NCI-H1105 treated with DMSO at 0.1 percent for 48 hours (cell line): ENCODE results near the gene DPP6.
"Not testable (repeated sequence)": the region's sequence is repeated elsewhere in the genome, so short reads cannot be mapped to it uniquely, and the experiment has no call there.

Source experiments
- DNase-seq: peaks from one replicate; lab custom pipeline; 2025; lab: John Stamatoyannopoulos, UW

The DPP6 gene

DNA sequence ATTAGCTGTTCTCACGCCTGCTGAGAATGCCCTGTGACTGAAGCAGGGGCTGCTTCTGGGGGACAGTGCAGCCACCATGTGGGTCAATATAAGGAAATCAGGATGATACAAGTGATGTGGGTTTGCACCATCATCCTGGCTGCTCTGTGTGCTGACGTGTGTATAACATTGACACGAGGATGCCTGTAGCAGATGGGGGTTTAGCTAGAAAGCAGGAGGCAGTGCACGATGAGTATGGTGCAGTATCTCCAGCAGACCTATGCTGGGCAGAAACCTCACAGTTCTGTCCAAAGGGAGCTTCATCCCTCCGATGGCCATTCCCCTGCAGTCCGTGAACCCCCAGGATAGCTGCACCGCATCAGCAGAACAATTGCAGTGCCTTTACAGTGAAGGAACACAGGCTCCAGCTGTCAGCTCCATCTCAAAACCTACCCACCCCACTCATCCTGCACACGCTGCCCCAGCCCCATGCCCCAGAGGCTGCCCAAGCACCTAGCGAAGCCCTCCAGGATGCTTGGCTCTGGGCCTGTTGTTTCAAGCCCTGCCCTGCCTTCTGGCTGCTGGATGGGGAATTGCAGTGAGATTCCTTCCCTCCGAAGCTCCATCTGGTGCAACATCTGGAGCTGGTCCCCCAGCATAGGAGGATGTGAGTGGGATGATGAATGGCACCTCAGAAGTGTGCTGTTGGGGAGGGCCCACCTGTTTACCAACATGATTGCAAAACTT, 96.8 kb downstream of the DPP6 start:
- not testable (repeated sequence) for DNase-seq

DNA sequence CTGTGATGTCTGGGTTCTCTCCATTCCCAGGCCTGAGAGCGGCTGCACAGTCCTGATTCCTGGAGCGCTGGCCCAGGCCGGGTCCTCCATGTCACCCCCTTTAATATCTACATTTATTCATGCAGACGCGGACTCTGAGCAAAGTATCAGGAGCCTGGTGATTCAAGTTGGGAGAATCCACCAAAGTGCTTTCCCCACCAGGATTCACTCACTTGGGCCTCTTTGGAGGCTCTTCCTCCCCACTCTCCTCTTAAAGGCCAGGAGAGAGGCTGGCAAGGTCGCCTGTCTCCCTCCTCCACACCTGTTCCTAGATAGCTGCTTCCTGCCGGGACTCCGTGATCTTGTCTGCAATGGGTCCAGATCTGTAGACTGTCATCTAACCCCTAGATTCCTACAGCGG, 98.5 kb downstream of the DPP6 start:
- DNase-seq: not testable (repeated sequence)

DNA sequence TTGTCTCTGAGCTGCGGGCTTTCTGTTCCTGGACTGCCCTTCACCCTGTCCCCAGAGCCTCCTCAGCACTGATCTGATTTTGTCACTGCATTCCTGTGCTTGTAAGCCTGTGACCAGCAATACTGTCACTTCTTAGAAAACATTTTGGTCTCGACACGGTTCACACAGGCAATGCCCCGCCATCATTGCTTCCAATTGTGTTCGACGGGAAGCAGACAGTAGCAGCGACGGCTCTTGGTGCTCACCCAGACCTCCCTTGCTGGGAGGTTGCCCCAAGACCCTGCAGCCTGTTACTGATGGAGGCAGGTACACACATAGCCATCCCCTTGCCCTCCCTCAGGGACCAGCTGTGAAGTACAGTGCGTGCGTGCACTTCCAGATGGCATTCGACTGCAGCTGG, 99.1 kb downstream of the DPP6 start:
- DNase-seq: not testable (repeated sequence)

DNA sequence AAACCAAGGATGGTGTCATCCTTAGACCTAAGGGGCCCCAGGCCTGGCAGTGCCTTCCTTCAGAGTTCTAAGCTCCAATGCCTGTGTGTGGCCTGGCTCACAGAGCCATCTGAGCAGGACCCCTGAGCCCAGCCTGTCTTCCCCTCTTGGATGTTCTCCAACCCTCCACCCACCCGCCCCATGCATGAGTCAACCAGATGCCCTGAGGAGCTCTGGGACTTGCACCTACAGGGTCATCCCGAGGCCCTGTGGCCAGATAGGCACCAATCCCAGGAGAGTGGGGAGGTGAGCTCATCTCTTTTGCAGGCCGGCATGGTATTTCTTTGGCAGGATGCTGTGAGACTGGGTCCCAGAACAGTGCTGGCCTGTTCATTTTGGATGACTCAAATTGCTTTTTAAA, 103.7 kb downstream of the DPP6 start:
- not testable (repeated sequence) for DNase-seq

DNA sequence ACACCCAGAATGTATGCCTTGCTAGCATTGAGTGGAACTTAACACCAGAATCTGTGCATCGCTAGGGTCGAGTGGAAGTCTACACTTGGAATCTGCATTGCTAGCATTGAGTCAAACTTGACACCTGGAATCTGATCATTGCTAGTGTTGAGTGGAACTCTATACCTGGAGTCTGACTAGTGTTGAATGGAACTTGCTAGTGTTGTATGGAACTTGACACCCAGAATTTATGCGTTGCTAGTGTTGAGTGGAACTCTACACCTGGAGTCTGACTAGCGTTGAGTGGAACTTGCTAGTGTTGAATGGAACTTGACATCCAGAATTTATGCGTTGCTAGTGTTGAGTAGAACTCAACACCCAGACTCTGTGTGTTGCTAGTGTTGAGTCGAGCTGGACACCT, 110.7 kb downstream of the DPP6 start:
- not testable (repeated sequence) for DNase-seq

DNA sequence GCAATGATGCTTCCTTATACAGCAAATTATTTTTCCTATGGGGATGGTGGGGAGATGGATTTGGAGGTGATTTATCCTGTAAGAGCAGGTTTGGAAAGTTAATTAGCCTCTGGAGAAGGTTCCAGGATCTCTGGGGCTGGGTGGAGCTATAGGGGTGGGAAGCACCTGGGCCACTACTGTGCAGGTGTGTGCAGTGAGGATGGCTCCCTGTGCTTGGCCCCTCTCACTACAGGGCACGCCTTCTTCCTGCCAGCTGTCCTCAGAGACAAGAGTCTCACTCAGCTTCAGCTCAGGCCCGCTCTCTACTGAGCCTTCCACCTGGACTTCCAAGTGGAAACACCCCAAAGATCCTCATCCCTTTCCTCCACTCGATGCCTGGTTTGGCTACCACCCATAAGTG, 111.4 kb downstream of the DPP6 start:
- peak; percentile 9 for DNase-seq

DNA sequence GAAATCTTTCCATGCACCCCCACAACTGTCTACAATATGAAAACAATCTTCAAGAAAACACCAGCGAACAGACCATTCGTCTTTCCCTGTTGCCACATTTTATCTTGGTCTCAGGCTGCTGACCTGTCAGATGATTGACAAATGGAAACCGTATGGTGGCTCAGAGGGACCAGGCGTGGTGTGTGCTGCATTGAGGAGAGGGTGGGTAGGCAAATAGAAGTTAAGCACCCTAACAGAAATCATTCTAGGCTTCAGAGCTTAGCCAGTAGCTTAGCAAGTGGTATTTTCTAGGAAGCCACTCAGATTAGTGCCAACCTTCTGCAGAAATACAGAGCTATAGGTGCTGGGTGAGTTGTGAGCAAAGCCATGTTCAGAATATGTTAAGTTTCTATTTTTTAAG, 114.9 kb downstream of the DPP6 start:
- no peak for DNase-seq

DNA sequence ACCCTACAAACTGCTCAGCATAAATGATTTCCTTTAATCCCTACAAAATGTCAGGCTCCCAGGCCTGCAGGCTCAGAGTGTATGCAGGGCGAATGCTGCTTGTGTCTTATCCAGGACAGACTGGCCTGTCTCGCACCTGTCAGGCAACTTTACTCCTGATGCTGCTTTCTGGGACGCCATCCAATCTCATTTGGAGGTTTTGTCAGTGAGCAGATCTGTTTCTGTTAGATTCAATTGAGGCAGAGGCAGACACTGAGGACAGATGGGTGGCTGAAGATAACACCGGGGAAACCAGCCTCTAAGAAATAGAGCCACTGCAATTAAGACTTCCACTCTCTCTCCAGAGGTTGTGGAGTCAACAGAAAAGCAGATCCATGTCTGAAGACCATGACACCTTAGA, 115.6 kb downstream of the DPP6 start:
- peak; percentile 79 for DNase-seq

DNA sequence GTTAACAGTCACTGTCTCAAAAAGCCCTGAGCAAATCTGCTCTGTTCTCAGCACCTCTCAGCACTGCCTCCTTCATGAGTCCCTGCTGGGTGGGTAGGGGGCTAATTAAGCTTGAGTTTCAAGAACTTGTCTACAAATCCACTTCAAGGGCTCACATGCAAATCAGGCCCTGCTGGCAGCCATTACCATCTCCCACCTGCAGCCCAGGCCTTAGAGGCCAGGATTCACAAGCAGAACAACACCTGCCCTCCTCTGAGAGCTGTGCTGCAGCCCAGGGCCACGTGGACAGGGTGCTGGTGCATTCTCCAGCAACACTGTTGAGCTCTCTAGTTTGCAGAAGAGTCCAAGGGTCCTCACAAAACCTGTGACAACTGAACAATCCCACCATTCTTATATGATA, 119.2 kb downstream of the DPP6 start:
- peak; percentile 78 for DNase-seq

DNA sequence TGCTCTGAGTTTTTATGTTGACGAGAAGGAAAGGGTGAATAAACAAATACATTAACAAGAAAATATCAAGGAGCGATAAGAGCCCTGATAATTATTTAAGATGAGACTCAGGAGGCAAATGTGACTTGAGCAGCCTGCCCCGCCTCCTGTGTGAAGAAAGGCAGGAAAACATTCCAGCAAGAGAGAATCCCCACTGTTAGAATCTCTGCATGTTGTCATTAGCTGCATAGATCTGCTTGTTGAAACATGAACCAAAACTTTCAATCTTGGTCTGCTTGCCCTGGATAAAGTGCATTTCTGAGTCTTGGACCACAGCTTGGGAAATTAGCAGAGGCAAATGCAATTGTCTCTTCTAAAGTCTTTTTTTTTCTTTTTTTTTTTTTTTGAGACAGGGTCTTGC, 120.0 kb downstream of the DPP6 start:
- no peak for DNase-seq

DNA sequence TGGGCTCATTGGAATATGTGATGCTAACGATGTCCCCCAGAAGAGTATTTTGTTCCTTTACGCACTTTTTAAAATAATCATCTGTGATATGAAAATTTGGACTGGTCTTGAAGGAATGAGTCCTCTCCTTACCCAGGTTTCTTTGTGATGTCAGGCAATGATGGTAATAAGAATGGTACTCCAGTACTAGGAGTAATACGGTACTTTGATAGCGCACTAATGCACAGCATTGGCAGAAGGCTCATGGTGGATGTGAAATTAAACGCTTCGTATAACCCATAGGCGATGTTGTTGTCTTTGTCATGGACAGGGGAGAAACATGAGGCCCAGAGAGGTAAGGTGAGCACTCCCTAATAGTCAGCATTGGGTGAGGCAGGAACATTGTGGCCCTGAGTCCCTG, 125.4 kb downstream of the DPP6 start:
- no peak for DNase-seq

DNA sequence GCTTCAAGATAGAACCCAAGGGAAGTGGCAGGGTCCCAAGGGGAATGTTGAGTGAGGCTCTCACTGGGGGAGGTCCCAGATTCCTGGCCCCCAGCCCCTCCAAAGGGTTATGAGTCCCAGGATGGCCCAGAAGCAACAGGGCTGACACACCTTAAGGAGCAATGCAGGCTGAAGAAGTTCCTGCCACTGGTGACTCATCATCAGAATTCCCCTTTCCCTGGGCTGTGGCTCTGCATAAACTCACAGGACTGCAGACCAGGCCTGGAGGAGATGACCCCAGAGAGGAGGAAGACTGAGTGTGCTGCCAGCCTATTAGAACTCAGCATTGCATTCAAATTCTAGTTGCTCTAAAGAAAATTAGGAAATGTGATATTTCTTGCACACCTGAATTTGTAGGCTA, 126.7 kb downstream of the DPP6 start:
- DNase-seq: no peak

DNA sequence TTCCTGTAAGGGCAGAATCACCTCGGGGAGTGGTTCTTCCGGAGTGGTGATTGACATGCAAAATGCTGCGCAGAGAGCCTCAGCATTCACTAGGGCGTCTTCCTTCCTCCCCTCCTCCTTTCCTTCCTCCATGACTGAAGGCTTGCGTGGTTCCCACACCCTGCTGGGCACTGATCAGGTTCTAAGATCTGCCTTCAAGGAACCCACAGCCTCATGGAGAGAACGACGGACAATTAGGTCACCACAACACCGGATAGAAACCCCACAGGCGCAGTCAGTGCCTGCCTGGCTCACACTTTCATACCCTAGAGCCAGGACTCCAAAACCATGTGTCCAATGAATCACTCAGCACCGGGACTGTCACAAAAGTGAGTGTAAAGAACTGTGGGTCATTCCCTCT, 131.3 kb downstream of the DPP6 start:
- no peak for DNase-seq

DNA sequence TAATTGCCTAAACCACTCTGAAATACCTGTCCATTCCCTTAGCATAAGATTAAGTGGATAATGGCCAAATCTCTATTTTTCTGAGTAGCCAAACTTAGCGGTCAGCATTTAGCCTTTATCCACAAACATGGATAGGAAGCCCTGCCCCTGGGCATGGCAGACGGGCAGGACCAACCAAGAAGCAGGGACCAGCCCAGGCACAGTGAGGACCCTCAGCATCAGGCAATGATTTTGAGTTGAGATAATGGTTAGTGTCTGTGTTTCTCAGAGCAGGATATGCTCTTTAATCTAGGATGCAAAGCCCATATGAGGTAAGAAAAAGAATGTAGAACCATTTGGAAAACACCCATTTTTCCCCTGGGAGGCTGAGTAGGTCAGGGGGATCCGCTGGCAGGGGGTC, 131.7 kb downstream of the DPP6 start:
- no peak for DNase-seq

DNA sequence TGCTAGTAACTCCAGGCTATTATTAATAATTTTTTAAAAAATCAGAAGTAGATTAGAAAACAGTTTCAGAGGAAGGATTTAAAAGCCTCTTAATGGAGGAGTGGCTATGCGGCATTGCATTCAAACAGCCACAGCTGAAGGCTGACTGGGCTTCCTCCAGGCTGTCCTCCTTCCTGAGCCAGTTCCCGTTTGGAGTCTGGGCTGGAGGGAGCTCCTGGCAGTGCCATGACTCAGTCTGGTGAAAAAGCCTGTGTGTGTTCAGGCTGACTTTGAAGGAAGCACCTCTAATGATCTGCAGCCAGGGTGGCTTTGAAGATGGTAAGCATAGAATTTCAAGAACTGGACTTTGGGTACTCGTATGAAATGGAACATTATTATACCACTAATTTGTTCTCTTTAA, 134.6 kb downstream of the DPP6 start:
- DNase-seq: no peak

DNA sequence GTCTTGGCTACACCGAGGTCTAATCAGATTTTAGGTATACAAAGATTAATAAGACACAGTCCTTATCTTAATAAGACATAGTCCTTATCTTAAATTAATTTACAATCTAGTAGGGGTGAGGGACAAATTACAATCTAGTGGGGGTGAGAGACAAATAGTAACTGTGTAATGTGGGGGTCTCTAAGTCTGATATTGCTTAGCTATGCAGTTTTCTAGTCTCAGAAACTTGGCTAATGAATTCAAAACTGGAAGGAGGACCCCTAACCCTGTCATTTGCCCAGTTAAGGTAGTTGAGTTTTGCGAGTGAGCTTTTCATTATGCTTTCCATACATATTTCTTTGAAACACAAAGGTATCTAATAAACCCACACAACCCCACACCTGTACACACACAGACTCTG, 136.1 kb downstream of the DPP6 start:
- DNase-seq: no peak

DNA sequence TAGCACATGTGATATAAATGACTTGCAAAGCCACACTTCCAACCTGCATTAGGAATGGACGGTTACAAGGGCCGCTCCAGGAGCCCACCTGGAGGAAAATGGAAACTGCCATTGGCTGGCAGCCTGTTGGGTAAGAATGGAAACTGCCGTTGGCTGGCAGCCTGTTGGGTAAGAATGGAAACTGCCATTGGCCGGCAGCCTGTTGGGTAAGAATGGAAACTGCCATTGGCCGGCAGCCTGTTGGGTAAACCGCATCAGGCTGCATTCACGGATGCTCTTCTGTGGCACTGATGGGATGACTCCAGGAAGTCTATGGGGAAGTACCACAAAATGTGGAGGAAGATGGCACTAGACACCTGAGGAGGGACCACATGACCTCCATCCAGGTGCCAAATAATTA, 143.1 kb downstream of the DPP6 start:
- no peak for DNase-seq

DNA sequence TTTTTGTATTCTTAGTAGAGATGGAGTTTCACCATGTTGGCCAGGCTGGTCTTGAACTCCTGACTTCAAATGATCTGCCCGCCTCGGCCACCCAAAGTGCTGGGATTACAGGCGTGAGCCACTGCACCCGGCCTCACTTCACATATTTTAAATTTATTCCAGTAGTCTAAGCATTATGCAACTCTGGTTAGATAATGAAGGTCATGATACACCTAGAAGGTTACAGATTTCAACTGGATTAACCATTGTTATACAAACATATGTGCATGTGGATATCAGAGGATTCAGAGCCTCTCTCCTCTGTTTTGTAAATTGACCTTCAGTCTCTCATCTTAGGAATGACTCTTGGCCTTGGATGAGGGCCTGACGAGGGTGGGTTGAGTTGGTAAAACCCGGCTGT, 146.3 kb downstream of the DPP6 start:
- DNase-seq: no peak

DNA sequence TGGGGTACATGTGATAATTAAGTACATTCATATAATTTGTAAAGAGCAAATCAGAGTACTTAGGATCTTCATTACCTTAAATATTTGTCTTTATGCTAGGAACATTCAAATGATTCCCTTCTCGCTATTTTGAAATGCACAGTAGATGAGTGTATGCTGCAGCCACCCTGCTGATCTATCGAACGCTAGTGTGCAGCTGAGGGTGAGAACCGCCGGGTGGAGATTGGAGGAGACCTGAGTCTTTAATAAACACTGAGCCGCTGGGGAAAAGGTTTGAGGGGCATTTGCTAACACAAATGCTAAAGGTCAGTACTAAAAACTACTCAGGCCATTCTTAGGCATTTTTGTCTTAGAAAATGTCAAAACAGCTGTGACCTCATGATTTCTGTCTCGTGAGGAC, 148.0 kb downstream of the DPP6 start:
- DNase-seq: no peak

DNA sequence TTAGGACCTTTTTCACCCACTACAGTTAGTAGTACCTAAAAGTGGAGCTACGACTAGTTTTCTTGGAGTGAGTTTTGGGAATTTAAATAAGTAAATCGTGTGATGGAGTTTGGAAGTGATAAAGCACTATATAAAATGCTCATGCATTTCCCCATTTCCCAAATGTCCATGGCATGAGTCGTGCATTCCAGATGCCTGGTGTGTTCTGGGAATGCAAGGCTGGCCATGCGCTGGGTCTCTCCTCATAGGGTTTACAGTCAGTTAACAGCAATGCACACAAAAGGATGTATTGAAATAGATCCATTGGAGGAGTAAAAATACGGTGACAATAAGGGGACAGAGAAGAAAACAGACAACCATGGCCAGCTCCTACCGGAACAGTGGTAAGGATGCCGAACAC, 149.8 kb downstream of the DPP6 start:
- no peak for DNase-seq

DNA sequence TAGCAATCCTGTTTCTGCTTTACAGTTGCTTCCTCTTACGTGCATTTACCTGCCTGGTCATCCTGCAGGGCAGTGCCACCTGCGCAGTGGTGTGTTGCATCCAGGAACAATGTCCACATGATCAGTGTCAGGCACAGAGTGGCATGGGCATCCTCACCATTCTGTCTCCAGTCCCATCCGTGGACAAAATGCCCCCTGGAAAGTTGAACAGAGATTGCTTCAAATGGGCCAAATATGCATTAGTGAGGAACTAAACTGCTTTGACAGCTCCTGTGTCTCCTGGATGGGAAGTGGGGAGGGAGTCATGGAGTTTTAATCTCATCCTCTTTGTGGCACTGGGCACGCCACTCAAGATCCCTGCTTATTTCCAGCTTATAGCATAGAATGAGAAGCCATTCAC, 151.8 kb downstream of the DPP6 start:
- no peak for DNase-seq

DNA sequence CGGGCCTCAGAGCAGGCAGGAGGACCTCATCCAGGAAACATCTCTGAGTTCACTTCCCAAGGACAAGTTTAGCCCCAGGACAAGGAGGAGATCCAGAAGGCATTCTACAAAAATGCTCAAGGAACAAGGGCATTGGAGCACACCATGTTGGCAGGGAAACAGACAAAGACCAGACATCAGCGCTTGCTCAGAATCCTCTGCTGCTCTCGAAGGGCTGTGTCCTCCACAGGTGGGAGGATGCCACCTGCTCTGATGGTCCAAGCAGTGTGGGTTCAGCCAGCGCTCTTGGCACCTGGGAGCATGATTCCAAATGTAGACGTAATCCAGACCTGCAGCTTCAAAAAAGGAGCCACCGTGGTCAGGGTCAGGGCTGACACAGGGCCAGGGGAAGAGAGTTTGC, 160.7 kb downstream of the DPP6 start:
- DNase-seq: no peak

DNA sequence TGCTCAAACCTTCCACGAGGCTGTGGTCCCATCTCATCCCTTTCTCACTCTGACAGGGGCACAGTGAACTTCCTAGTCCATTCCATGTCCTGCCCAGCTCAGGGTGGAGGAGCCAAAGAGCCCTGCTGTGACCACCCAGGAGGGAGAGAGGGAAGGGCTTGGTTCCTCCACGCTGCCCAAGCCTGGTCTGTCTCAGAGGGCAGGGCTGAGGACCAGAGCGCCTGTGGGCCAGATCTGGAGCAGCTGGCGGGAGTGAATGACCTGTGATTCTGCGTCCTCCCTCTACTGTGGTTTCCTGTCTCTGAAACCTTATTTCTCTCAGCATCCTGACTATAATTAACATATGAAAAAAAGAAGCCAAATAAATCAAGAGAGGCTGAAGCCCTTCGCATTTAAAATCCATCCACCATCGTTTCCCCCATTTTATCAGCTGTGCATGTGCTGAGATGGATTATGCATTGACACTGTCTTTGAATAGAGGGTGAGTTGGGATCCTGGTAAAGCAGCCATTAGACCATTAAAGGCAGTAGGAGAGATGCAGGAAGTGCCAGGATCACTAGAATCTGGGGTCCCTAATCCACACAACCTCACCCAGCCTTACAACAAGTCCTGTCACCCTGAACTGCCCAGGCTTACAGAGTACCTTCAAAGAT, 165.6 kb downstream of the DPP6 start:
- no peak for DNase-seq

DNA sequence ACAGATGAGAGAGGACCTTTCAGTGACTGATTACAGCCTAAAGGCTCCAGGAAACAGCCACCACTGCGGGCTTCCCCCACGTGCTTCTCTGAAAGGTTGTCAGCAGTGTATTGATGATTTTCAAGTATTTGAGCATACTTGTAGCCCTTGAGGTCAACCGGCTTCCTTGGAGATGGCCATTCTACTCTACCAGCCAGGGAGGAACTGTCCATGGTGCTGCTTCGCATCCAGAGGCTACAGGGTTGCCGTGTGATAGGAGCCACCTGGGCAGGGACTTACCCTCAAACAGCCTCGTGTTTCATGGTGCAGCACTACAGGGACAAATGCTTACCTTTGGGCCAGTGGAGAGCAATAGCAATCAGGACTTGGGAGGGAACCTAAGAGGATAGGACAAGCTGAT, 179.5 kb downstream of the DPP6 start:
- DNase-seq: no peak
